OCI-LY1 (cell line): ENCODE measurements around the gene NPHP1.

ENCODE experiments used
- CTCF ChIP-seq: fragments of 200-600 bp; sonication (generic), shearing (Covaris generic); IDR thresholded peaks from 2 replicates; pipeline ENCODE4 v1.5.1; 2017; ENCODE audit warnings: mild to moderate bottlenecking, antibody characterized with exemption, low read length, moderate library complexity, mixed read lengths
- EZH2 ChIP-seq: fragments of 200-600 bp; sonication (generic), shearing (Covaris generic); IDR thresholded peaks from 2 replicates; pipeline ENCODE4 v1.8.0; 2017; ENCODE audit warnings: borderline replicate concordance, mixed run types, mild to moderate bottlenecking, antibody characterized with exemption, low read length, moderate library complexity, mixed read lengths

- TF ChIP-seq CTCF: no peak
- no peak for TF ChIP-seq EZH2
These were observed 34.7 kb downstream of the NPHP1 start for GRCh38 chr2:110170102-110170501.
